ENCODE data around the gene PTTG1IP2.
"Not testable (repeated sequence)": the region's sequence is repeated elsewhere in the genome, so short reads cannot be mapped to it uniquely, and the experiment has no call there.

PTTG1IP2 gene

DNA sequence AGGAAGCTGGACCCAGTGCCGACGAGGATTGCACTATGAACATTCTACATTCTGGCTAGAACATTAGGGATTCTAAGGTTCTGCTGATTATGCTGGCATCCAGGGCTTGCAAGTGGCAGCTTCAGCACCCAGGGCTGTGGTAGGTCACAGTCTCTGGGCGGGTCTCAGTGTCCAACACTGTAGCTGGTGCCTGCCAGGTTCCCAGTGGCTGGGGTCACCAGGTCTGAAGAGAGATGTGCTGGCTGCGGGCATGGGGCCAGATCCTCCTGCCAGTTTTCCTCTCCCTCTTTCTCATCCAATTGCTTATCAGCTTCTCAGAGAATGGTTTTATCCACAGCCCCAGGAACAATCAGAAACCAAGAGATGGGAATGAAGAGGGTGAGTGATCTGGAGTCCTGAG is at the start of gene PTTG1IP2:
TSS of gene PTTG1IP2 (plus strand) at position 86 of the 400 bp plus-strand sequence. CDS start at position 234, 148 bp downstream.
- no peak for DNase-seq (ENCODE audit: low read depth)

- DNase-seq (ENCODE audit: low read depth) = no peak
These were observed 47.8 kb upstream of the PTTG1IP2 start for GRCh38 chr7:90421651-90422050.

- DNase-seq (ENCODE audit: low read depth) = no peak
These were observed 44.7 kb upstream of the PTTG1IP2 start for GRCh38 chr7:90424720-90425119.

GRCh38 chr7:90425376-90425775 is 44.1 kb upstream of the PTTG1IP2 start:
- no peak for DNase-seq (ENCODE audit: low read depth)

DNA sequence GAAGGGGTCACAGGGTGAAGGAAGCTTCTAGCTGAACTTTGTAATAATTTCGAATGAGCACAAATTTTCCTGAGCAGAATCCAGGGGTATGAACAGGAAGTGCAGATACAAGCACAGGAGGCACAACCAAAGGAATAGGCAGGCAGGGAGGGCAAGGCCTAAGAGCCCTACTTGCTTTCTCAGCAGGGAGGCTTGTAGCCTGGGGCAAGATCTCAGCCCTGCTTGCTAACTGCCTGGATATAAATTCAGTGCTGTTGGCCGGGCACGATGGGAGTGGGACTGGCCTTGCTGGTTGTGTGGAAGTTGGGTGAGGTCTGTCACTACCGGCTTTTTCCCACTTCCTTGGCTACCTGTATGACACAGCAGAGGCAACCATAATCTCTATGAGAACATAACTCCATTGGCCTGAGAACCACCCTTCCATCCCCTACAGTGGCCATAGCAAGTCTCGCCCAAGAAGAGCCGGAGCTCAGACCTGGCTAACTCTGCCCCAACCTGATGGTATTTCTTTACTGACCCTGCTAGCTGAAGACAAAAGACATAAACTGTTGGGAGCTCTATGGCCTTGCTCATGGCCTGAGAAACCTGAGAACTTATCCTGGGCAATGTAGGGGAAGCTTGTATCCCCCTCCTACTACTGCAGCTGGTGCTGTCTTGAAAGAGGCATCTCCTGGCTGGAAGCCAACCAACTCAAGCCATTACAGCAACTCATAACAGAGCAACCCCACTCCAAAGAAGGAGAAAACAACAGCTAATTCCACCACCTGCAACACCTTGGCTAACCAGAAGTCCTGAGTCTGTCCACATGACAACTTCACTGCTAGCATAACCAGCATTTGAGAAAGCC is 38.6 kb upstream of the PTTG1IP2 start:
- no peak for DNase-seq (ENCODE audit: low read depth)

DNA sequence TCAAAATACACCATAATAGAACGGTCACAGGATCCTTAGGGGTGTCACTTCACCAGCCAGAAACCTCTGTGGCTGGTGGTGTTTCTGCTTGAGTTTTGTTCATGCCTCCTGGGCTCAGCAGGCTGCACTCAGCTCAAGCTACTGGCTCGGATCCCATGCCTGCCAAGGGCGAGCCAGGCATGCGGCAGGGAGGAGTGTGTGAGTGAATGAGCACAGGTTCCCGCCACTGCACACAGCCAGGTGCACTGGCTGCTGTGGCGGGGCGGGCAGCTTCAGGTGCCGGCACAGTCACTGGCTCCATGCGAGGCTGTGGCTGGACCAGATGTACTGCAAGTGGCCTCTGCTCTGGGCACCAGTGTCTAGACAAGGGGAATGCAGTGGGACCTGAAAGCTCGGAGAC is 36.7 kb upstream of the PTTG1IP2 start:
- DNase-seq (ENCODE audit: low read depth) = no peak

- DNase-seq (ENCODE audit: low read depth) = no peak
These were observed 36.2 kb upstream of the PTTG1IP2 start for GRCh38 chr7:90433221-90433620.

DNA sequence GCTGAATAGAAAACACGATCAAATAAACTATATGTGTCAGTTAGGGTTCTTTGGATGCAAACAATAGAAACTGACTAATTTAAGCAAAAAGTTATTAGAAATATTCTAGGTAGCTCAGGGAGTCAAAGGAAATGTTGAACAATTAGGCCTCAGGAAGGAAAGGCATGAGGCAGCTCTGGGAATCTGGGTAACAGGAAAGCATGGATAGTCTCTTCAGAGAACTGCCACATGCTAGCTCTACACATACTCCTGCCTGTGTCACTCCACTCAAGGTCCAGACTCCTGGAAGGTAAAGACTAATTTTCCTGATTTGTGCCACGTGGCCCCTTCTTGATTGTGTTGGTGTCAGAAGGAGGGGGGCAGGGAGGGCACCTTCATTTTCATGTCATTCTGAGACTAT is 23.8 kb upstream of the PTTG1IP2 start:
- DNase-seq (ENCODE audit: low read depth) = no peak

DNA sequence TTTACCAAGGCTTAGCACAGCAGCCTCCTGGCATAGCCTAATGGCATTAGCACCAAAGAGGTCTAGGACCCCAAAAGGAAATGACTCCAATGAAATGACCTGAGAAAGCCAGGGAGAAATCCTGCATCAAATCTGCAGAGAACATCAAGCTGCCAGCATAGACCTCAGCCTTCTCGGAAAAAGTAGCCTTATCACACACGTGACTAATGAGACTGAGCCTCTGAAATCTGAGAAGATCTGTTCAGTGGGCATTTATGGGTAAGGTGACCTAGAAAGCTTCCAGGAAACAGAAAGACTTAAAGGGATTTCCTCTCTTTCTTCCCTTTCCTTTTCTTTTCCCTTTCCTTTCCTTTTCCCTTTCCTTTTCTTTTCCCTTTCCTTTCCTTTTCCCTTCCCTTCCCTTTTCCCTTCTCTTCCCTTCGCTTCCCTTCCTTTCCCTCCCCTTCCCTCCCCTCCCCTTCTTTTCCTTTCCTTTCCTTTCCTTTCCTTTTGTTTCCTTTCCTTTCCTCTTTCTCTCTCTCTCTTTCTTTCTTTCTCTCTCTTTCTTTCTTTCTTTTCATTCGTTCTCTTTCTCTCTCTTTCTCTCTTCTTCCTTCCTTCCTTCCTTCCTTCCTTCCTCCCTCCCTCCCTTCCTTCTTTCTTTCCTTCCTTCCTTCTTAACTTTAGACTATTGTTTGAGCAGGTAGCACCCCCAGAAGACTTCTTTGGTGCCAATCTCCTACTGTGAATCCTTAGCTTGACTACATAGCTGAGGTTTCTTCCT is 23.1 kb upstream of the PTTG1IP2 start:
- DNase-seq (ENCODE audit: low read depth) = no peak

DNA sequence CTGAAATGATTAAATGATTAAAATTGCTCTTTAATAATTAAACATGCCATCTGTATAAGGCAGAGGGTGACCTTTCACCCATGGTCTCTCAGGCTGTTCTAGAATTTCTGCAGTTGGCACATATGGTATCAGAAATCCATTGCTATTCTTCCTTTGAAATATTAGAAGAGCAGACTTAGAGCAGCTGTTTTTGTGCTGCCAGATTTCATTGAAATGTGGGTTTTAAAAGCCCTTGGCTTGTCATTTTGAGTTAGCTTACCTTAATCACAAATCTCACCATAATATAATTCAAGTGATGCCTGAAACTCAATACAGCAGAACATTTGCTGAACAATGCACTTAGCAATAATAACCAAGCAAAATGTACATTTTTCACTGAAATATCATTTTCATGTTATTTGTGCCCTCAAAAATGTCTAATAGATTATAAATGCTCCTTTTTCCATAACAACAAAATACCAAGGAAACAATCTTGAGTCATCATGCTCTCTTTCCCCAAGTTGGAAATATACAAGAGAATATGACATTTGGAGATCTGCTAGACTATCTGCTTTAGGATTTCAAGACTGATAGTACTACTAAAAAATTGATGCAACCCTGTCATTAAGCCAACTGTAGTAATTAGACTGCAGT is 16.1 kb upstream of the PTTG1IP2 start:
- DNase-seq (ENCODE audit: low read depth) = no peak

GRCh38 chr7:90453931-90454330 is 15.5 kb upstream of the PTTG1IP2 start:
- DNase-seq (ENCODE audit: low read depth) = no peak

GRCh38 chr7:90455163-90456030 is 14.0 kb upstream of the PTTG1IP2 start:
- DNase-seq (ENCODE audit: low read depth) = no peak

DNA sequence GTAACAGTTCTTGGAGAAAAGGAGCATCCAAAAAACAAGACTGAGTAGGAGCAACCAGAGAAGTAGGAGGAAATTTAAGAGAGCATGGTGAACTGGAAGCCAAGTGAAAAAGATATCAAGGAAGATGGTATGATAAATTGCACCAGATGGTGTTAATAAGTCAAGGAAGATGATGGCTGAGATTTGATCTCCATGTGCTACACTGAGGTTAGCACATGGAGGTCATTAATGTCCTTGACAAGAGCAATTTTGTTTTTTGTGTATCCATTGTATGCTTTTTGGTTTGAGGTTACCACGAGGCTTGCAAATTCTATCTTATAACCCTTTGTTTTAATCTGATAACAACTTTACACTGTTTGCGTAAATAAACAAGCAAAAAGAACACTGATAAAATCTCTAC is 11.3 kb upstream of the PTTG1IP2 start:
- no peak for DNase-seq (ENCODE audit: low read depth)

GRCh38 chr7:90459888-90460287 is 9.6 kb upstream of the PTTG1IP2 start:
- DNase-seq (ENCODE audit: low read depth) = no peak

GRCh38 chr7:90461219-90461618 is 8.2 kb upstream of the PTTG1IP2 start:
- no peak for DNase-seq (ENCODE audit: low read depth)

DNA sequence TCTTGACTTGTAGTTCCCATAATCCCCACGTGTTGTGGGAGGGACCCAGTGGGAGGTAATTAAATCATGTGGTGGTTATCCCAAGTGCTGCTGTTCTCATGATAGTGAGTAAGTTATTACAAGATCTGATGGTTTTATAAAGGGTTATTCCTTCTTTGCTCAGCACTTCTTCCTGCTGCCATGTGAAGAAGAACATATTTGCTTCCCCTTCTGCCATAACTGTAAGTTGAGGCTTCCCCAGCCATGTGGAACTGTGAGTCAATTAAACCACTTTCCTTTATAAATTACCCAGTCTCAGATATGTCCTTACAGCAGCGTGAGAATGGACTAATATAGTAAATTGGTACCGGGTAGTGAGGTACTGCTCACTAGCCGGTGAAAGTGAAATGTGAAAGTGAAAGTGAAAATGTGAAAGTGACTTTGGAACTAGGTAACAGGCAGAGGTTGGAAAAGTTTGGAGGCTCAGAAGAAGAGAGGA is 6.2 kb upstream of the PTTG1IP2 start:
- not testable (repeated sequence) for DNase-seq (ENCODE audit: low read depth)

DNA sequence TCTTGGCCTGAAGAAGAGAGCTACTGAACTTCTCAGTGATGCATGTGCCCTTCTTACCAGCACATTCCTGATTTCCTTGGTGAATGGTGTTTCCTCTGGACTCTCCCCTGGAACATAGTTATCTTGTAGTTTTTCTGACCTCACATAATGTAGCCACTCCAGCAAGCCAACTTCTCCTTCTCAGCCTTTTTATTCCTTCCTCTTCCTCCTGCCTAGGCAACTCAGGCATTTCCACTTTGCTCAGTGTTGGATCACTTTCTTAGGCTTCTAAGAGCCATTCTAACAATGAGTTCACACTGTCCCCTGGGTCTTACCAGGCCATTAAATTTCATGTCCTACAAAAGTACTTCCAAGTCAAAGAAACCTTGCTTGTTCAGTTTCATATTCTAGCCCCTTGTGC is 3.6 kb upstream of the PTTG1IP2 start:
- DNase-seq (ENCODE audit: low read depth) = no peak

DNA sequence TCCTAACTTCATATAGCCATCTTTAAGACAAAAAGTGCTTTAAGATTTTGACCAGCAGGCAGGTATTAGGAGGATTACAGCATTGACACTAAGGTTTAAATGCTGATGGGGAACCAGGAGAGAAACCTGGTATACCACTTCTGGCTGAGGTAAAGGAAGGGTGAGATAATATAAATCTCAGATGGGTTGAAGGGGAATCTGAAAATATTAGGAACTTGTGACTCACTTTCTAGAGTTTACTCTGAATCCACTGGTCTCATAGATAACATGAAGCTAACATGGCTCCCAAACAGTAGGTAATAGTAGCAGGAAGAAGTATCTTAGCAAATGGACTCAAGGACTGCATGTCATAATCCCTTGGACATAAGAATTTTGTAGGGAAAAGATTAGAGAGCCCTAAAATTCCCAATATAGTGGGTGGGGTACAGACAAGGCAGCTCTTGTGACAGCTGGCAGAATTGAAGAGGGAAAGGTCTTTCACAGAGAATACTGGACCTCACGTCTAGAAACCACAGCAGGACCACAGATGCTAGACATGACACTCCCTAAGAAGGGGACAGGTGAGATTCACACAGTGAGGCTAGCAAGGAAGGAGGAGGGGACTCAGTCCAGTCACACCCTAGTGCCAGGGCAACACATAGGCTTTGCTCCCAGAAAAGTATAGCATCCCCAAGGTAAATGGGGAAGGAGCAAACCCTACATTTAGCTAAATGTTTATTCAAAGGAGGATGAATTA is 3.5 kb downstream of the PTTG1IP2 start:
- DNase-seq (ENCODE audit: low read depth) = no peak

GRCh38 chr7:90473814-90474213 is 4.4 kb downstream of the PTTG1IP2 start:
- DNase-seq (ENCODE audit: low read depth) = no peak

DNA sequence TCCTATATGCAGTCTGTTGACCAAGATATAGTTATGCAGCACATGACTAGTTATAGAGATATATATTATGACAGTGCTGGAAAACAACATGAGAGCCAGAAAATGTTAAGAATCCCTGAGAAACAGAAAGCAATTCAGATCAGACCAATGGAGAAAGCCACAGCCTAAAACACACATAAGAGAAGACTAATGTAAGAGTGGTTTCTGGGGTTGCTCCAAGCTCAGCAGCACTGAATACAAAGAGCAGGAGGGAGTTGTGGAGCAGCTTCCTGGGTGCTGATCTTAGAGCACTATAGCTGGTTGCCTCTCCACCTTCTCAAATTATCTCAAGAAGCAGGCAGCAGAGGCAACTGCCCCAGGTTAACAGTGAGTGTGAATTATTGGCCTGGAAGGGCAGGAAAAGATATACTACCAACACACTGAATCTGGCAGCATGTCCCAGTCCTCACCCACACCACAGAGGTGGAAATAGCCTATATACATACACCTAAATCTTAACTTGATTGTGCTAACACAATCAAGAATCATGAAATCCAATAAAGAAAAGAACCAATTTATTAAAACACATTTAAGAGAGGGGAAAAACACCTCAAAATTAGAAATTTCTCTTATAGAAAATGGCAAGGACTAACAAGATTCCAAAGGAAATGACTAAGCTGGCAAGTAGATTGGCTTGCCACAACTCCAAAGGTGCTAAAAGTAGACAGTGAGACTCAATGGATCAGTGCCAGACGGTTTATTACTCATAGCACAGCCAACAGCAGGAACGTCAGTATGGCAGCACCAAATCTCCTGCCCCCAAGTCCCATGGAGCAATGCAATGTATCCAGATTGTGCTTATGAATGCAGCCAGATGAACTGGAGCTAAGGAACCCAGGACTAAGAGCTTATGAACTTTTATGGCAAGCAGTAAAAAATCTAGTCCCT is 5.1 kb downstream of the PTTG1IP2 start:
- no peak for DNase-seq (ENCODE audit: low read depth)
